Activated T-cell treated with anti-CD3 and anti-CD28 coated beads, Interleukin-2, amount 50 U/mL, for 4 hours (primary cell): ENCODE data around the gene CYTL1. TPM values are rescaled to one million over a fixed set of nuclear protein-coding genes. Genes with fewer than 3 reads are reported as not detected.
"Not testable (repeated sequence)": the region's sequence is repeated elsewhere in the genome, so short reads cannot be mapped to it uniquely, and the experiment has no call there.

Experiments used
- ATAC-seq, 2 donors: fragments of 200-7000 bp; cut with Tn5 transposase; one replicate each; pipeline ENCODE4 v1.10.0; 2021
- DNase-seq: peaks from one replicate; pipeline ENCODE4 v3.0.0-alpha.2; 2020
- H3K27me3 Mint-ChIP-seq: one replicate; pipeline ENCODE4 v1.8.0; 2021; ENCODE audit warnings: low read depth, mixed read lengths
- H3K36me3 Mint-ChIP-seq: one replicate; pipeline ENCODE4 v1.8.0; 2022; ENCODE audit warnings: mixed read lengths; ENCODE audit not compliant: insufficient read depth
- H3K4me1 Mint-ChIP-seq: one replicate; pipeline ENCODE4 v1.8.0; 2021; ENCODE audit warnings: low read depth, mixed read lengths
- H3K4me3 Mint-ChIP-seq: one replicate; pipeline ENCODE4 v1.8.0; 2021; ENCODE audit warnings: mild to moderate bottlenecking, moderate library complexity, mixed read lengths
- H3K9me3 Mint-ChIP-seq: one replicate; pipeline ENCODE4 v1.8.0; 2021; ENCODE audit warnings: mixed read lengths
- total RNA-seq, 3 donors: library from RNA; stranded (reverse); gene quantifications; one replicate each; pipeline ENCODE4 v1.2.1, GENCODE V29; 2021

CYTL1 gene
- total RNA-seq, 3 donors from 2014 or later, result not detected

GRCh38 chr4:5024673-5025072 lies 5.4 kb upstream of the CYTL1 start:
- H3K4me1 Mint-ChIP-seq, result no peaks in the 10 kb centered on the region
- H3K9me3 Mint-ChIP-seq, result no peaks in the 10 kb centered on the region
- H3K4me3 Mint-ChIP-seq, result no peak overlapping the region
- no peak for DNase-seq
- no peaks in the 10 kb centered on the region for H3K36me3 Mint-ChIP-seq
- ATAC-seq, result no peak
- H3K27me3 Mint-ChIP-seq, result peaks cover 2% of the 10 kb centered on the region

GRCh38 chr4:5021546-5021945 lies 2.3 kb upstream of the CYTL1 start:
- no peak for ATAC-seq
- Mint-ChIP-seq H3K27me3 (peaks cover 6% of the 10 kb centered on the region), H3K9me3 (no peaks in the 10 kb centered on the region), H3K4me1 (no peaks in the 10 kb centered on the region), H3K4me3 (no peak overlapping the region), H3K36me3 (no peaks in the 10 kb centered on the region)
- no peak for DNase-seq

DNA sequence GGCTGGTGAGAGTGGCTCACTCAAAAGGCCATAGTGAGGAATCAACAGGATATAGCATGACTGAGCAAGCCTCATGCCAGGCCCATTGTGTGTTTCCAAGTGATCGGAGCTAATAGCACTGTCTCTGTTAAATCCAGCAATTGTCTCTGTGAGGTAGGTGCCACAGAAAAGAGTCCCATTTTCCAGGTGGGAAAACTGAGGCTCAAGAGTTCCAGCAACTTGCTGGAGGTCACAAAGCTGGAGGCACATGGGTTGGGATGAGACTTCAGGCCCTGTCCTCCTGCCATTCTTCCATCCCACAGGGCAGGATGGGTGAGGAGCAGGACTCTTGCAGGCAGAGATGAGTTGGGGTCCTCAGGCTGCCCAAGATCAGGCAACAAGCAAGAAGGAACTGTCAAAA lies 1.1 kb upstream of the CYTL1 start:
- Mint-ChIP-seq H3K4me1 (no peaks in the 10 kb centered on the region), H3K9me3 (no peaks in the 10 kb centered on the region), H3K27me3 (peaks cover 8% of the 10 kb centered on the region), H3K4me3 (no peak overlapping the region), H3K36me3 (no peaks in the 10 kb centered on the region)
- no peak for DNase-seq
- ATAC-seq, result no peak

DNA sequence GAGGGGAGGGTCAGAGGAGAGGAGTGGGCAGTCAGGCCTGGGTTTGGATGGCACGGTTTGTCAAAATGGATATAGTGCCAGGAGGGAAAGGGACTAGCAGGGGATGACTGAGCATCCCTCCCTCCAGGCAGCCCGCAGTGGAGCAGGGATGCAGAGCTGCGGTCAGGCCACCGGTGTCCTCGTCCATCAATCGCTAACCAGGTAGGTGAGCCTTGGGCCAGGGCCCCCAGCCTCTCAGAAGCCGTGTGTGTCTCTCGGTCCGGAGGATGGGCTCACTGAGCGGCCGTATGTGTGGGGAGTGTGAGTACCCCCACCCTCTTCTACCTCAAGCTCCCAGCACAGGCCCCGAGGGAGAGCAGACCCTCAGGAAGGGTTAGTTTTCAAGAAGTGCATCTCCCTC lies 538 bp upstream of the CYTL1 start:
- DNase-seq, result no peak
- H3K36me3 Mint-ChIP-seq, result no peaks in the 10 kb centered on the region
- no peaks in the 10 kb centered on the region for H3K4me1 Mint-ChIP-seq
- H3K9me3 Mint-ChIP-seq, result no peaks in the 10 kb centered on the region
- H3K4me3 Mint-ChIP-seq, result no peak overlapping the region
- peaks cover 8% of the 10 kb centered on the region for H3K27me3 Mint-ChIP-seq
- no peak for ATAC-seq

GRCh38 chr4:5018603-5019002 lies 655 bp downstream of the CYTL1 start:
- ATAC-seq, result no peak
- no peaks in the 10 kb centered on the region for H3K4me1 Mint-ChIP-seq
- no peaks in the 10 kb centered on the region for H3K36me3 Mint-ChIP-seq
- H3K27me3 Mint-ChIP-seq, result peaks cover 8% of the 10 kb centered on the region
- H3K4me3 Mint-ChIP-seq, result no peak overlapping the region
- DNase-seq, result no peak
- no peaks in the 10 kb centered on the region for H3K9me3 Mint-ChIP-seq

DNA sequence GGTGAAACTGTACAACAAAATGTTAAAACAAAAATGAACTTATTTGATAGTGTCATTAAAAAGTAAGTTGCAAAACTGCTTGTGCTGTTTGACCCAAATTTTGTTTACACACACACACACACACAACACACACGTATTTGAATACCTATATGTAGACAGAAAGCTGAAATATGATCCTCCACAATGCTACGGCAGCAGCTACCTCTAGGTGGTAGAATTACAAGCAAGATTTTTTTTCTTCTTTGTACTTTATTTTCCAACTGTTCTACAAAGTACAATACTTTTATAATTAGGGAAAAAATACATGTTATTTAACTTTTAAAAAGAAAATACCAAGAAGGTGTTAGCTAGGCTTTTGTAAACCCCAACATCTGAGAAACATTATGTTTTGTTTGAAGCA lies 1.2 kb downstream of the CYTL1 start:
- no peak for ATAC-seq
- Mint-ChIP-seq H3K9me3 (no peaks in the 10 kb centered on the region), H3K36me3 (no peaks in the 10 kb centered on the region), H3K4me3 (no peak overlapping the region), H3K27me3 (peaks cover 10% of the 10 kb centered on the region), H3K4me1 (no peaks in the 10 kb centered on the region)
- no peak for DNase-seq

DNA sequence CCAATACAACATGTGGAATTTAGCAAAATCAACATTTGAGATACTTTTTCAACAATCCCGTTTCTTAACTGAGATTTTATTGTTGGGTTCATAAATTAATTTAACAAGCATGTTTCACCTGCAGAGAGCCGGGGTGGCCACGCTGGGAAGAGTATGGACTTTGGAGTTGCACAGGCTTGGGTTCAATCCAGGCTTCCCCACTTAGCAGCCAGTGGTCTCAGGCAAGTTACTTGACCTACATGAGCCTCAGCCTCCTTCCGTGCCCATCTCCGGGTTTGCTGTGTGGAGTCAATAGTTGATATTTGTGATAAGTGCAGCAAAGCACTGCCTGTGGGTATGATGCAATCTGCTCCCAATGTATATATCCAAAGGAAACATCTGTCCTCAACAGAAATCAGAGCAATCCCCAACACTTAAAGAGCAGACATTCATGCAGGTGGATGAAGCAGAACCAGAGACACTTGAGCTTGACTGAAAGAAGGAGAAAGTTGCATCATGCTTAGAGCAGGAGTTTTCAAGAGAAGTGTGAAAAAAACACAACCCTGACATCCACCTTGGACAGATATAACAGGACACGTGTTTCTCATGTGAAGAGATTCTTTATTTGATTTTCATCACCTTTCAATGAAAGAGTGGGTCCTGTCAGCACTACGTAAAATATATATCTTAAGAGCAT lies 5.1 kb downstream of the CYTL1 start:
- ATAC-seq, result no peak
- Mint-ChIP-seq H3K9me3 (no peaks in the 10 kb centered on the region), H3K4me1 (no peaks in the 10 kb centered on the region), H3K27me3 (peaks cover 20% of the 10 kb centered on the region), H3K4me3 (no peak overlapping the region), H3K36me3 (no peaks in the 10 kb centered on the region)
- DNase-seq, result no peak

- DNase-seq, result no peak
- Mint-ChIP-seq H3K36me3 (no peaks in the 10 kb centered on the region), H3K27me3 (peaks cover 18% of the 10 kb centered on the region), H3K9me3 (no peaks in the 10 kb centered on the region), H3K4me3 (no peak overlapping the region), H3K4me1 (no peaks in the 10 kb centered on the region)
- no peak for ATAC-seq
These were observed 6.3 kb downstream of the CYTL1 start for GRCh38 chr4:5012958-5013357.

GRCh38 chr4:5012244-5012898 lies 6.9 kb downstream of the CYTL1 start:
- peaks cover 16% of the 10 kb centered on the region for H3K27me3 Mint-ChIP-seq
- H3K4me3 Mint-ChIP-seq, result no peak overlapping the region
- ATAC-seq (no peak), DNase-seq (no peak)
- no peaks in the 10 kb centered on the region for H3K4me1 Mint-ChIP-seq
- no peaks in the 10 kb centered on the region for H3K36me3 Mint-ChIP-seq
- H3K9me3 Mint-ChIP-seq, result no peaks in the 10 kb centered on the region

GRCh38 chr4:5010984-5011383 lies 8.3 kb downstream of the CYTL1 start:
- H3K27me3 Mint-ChIP-seq, result peaks cover 13% of the 10 kb centered on the region
- H3K36me3 Mint-ChIP-seq, result no peaks in the 10 kb centered on the region
- DNase-seq, result no peak
- no peak for ATAC-seq
- H3K4me3 Mint-ChIP-seq, result no peak overlapping the region
- no peaks in the 10 kb centered on the region for H3K4me1 Mint-ChIP-seq
- no peaks in the 10 kb centered on the region for H3K9me3 Mint-ChIP-seq

DNA sequence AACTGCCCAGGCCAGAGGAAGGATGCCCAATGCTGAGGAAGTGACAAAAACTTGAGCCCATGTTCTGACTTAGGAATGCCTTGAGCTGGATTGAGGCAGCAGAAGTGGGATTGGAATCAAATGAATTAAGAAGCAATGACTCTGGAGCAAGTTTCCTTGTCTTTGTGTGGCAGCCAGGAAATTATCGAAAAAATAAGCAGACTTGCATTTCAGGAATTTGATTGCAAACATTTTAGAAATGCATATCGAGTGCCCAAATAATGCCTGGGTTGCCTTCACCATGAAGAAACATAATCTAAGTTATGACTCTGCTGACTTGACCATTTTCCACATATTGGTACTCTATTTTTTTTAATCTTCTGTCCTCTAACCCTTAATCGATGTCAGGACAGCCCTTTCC lies 9.5 kb downstream of the CYTL1 start:
- ATAC-seq (no peak), DNase-seq (no peak)
- H3K36me3 Mint-ChIP-seq, result no peaks in the 10 kb centered on the region
- no peaks in the 10 kb centered on the region for H3K4me1 Mint-ChIP-seq
- no peaks in the 10 kb centered on the region for H3K9me3 Mint-ChIP-seq
- peaks cover 14% of the 10 kb centered on the region for H3K27me3 Mint-ChIP-seq
- no peak overlapping the region for H3K4me3 Mint-ChIP-seq

DNA sequence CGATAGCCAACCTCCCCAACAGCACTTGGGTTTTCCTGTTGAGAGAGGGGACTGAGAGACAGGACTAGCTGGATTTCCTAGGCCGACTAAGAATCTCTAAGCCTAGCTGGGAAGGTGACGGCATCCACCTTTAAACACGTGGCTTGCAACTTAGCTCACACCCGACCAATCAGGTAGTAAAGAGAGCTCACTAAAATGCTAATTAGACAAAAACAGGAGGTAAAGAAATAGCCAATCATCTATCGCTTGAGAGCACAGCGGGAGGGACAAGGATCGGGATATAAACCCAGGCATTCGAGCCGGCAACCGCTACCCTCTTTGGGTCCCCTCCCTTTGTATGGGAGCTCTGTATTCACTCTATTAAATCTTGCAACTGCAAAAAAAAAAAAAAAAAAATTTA lies 12.3 kb downstream of the CYTL1 start:
- peaks cover 32% of the 10 kb centered on the region for H3K27me3 Mint-ChIP-seq
- ATAC-seq, H3K4me3 Mint-ChIP-seq, H3K9me3 Mint-ChIP-seq, DNase-seq, H3K36me3 Mint-ChIP-seq, H3K4me1 Mint-ChIP-seq: not testable (repeated sequence)

DNA sequence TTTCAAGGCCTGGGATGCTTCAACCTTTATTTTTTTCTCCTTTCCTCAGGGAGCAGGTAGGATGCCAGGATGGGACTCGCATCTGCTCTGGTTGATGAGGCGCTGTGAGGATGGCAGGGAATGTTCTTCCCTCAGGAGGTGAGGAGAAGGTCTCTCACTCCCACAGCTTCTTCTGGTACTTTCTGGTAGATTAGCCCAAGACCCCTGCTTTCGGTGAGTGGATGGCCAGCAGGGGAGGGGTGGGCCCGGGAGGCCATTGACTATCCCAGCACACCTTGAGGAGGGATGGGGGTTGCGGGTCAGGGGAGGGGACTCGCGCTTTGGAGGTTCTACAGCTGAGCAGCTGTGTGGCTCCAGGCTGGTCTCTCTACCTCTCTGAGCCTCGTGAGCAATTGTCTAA lies 14.8 kb downstream of the CYTL1 start:
- ATAC-seq, result no peak
- Mint-ChIP-seq H3K4me3 (no peak overlapping the region), H3K4me1 (no peaks in the 10 kb centered on the region), H3K9me3 (no peaks in the 10 kb centered on the region), H3K36me3 (no peaks in the 10 kb centered on the region), H3K27me3 (peaks cover 22% of the 10 kb centered on the region)
- DNase-seq, result no peak

DNA sequence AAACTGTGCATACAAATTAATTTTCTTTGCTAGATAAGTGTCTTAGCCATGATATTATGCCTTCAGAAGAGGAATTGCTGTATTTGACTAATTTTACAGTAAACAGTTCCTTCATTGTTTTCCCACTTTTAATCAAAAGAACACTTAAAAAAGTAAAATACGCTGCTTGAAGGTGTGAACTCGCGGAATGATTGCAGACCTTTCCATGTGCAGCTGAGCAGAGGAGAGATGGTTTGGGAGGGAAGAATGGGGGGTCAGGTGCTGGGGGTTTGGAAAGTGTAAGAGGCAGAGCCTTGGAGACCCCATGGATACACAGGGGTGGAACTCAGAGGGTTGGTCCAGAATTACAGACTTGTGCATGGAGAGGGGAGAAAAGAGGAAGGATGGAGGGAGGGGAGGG lies 15.3 kb downstream of the CYTL1 start:
- H3K9me3 Mint-ChIP-seq, result no peaks in the 10 kb centered on the region
- no peaks in the 10 kb centered on the region for H3K4me1 Mint-ChIP-seq
- no peaks in the 10 kb centered on the region for H3K36me3 Mint-ChIP-seq
- ATAC-seq (no peak), DNase-seq (no peak)
- no peak overlapping the region for H3K4me3 Mint-ChIP-seq
- H3K27me3 Mint-ChIP-seq, result peaks cover 22% of the 10 kb centered on the region

GRCh38 chr4:5003372-5003857 lies 15.8 kb downstream of the CYTL1 start:
- Mint-ChIP-seq H3K9me3 (no peaks in the 10 kb centered on the region), H3K4me3 (no peak overlapping the region)

More at GRCh38 chr4:5003372-5003857, 15.8 kb downstream of the CYTL1 start:
- DNase-seq (no peak), ATAC-seq (no peak)
- Mint-ChIP-seq H3K4me1 (no peaks in the 10 kb centered on the region), H3K27me3 (peaks cover 22% of the 10 kb centered on the region), H3K36me3 (no peaks in the 10 kb centered on the region)
